Esophagus squamous epithelium (tissue), 4 donors: Measurements from ENCODE around the gene SLIT1.

ENCODE experiments used
- CTCF ChIP-seq, 6 experiments: fragments of 450-650 bp in 4 of 6; fragments of 200-600 bp in 2 of 6; sonication (generic) in 2 of 6; IDR thresholded peaks; one replicate each; pipeline ENCODE4 v1.5.1; 2016 to 2019; ENCODE audit warnings: antibody characterized with exemption in 6 of 6, mild to moderate bottlenecking in 4 of 6, moderate library complexity in 4 of 6
- POLR2A ChIP-seq, 4 donors: fragments of 450-650 bp; IDR thresholded peaks; one replicate each; pipeline ENCODE4 v1.6.1; 2017; ENCODE audit warnings: antibody characterized with exemption in 4 of 4, mild to moderate bottlenecking in 4 of 4, moderate library complexity in 3 of 4

- no peak for TF ChIP-seq CTCF (IDR thresholded peaks at IDR 0.05)
- TF ChIP-seq POLR2A (IDR thresholded peaks at IDR 0.05): no peak
These were observed 5.4 kb downstream of the SLIT1 start for GRCh38 chr10:97180363-97180755.
